Activated naive CD4-positive, alpha-beta T cell treated with anti-CD3 and anti-CD28 coated beads, Interleukin-2, amount 50 U/mL, for 72 hours (primary cell): ENCODE measurements around the gene TMEM59L. TPM values are rescaled to one million over a fixed set of nuclear protein-coding genes. Genes with fewer than 3 reads are reported as not detected.

ENCODE experiments used
- ATAC-seq, 2 donors: fragments of 150-1000 bp; cut with Tn5 transposase; 2 replicates each; pipeline ENCODE4 v1.10.0; 2021; ENCODE audit warnings: mild to moderate bottlenecking in 2 of 2, moderate library complexity in 2 of 2
- DNase-seq, 2 donors: peaks; one replicate each; pipeline ENCODE4 v3.0.0; 2021 to 2022; ENCODE audit warnings: low spot score in 2 of 2
- H3K27ac Mint-ChIP-seq, 2 donors: one replicate each; pipeline ENCODE4 v1.8.0; 2022; ENCODE audit warnings: mild to moderate bottlenecking in 2 of 2, mixed read lengths in 2 of 2
- H3K36me3 Mint-ChIP-seq, 2 donors: one replicate each; pipeline ENCODE4 v1.8.0; 2022; ENCODE audit warnings: mixed read lengths in 2 of 2
- H3K9me3 Mint-ChIP-seq, 2 donors: one replicate each; pipeline ENCODE4 v1.8.0; 2022; ENCODE audit warnings: mixed read lengths in 2 of 2
- total RNA-seq, 2 donors: library from RNA; stranded (reverse); gene quantifications; one replicate each; pipeline ENCODE4 v1.2.3, GENCODE V29; 2022

Gene TMEM59L
- total RNA-seq, 2 donors from 2014 or later = 0.64 TPM; not detected in 1

- peak in 1 of 2 donors; percentile 64 for ATAC-seq
- Mint-ChIP-seq H3K27ac (no peak overlapping the region), H3K9me3 (no peaks in the 10 kb centered on the region), H3K36me3 (no peaks in the 10 kb centered on the region)
- DNase-seq = no peak
Observed at GRCh38 chr19:18644196-18645034, 31.7 kb downstream of the TMEM59L start.

GRCh38 chr19:18645035-18645511 is 32.4 kb downstream of the TMEM59L start:
- H3K9me3 Mint-ChIP-seq = no peaks in the 10 kb centered on the region
- no peak for ATAC-seq

GRCh38 chr19:18646535-18647370 is 34.1 kb downstream of the TMEM59L start:
- Mint-ChIP-seq H3K9me3 (no peaks in the 10 kb centered on the region), H3K36me3 (no peaks in the 10 kb centered on the region), H3K27ac (no peak overlapping the region)
- DNase-seq = no peak
- no peak for ATAC-seq

More at GRCh38 chr19:18645035-18645511, 32.4 kb downstream of the TMEM59L start:
- DNase-seq = no peak
- H3K27ac Mint-ChIP-seq = no peak overlapping the region
- no peaks in the 10 kb centered on the region for H3K36me3 Mint-ChIP-seq

- peak overlapping the region in 1 of 2 donors; percentile 19 for H3K27ac Mint-ChIP-seq
- DNase-seq (no peak), ATAC-seq (no peak)
- H3K9me3 Mint-ChIP-seq = no peaks in the 10 kb centered on the region
- no peaks in the 10 kb centered on the region for H3K36me3 Mint-ChIP-seq
Observed at GRCh38 chr19:18647371-18647767, 34.7 kb downstream of the TMEM59L start.

- H3K27ac Mint-ChIP-seq = no peak overlapping the region
- H3K36me3 Mint-ChIP-seq = no peaks in the 10 kb centered on the region
- no peaks in the 10 kb centered on the region for H3K9me3 Mint-ChIP-seq
- no peak for ATAC-seq
- DNase-seq = no peak
Observed at GRCh38 chr19:18647807-18648206, 35.1 kb downstream of the TMEM59L start.

GRCh38 chr19:18648973-18649315 is 36.3 kb downstream of the TMEM59L start:
- Mint-ChIP-seq H3K9me3 (no peaks in the 10 kb centered on the region), H3K36me3 (no peaks in the 10 kb centered on the region), H3K27ac (no peak overlapping the region)
- DNase-seq (no peak), ATAC-seq (no peak)

GRCh38 chr19:18649371-18650020 is 36.8 kb downstream of the TMEM59L start:
- Mint-ChIP-seq H3K36me3 (no peaks in the 10 kb centered on the region), H3K9me3 (peaks cover 0 to under 1% of the 10 kb centered on the region in 2 donors), H3K27ac (peak overlapping the region in 1 of 2 donors; percentile 65)
- DNase-seq = no peak
- no peak for ATAC-seq

GRCh38 chr19:18650021-18650390 is 37.3 kb downstream of the TMEM59L start:
- H3K9me3 Mint-ChIP-seq = peaks cover 0 to 4% of the 10 kb centered on the region in 2 donors
- H3K27ac Mint-ChIP-seq = peak overlapping the region in 1 of 2 donors; percentile 65
- no peak for ATAC-seq
- no peaks in the 10 kb centered on the region for H3K36me3 Mint-ChIP-seq
- no peak for DNase-seq

GRCh38 chr19:18650468-18651041 is 37.9 kb downstream of the TMEM59L start:
- DNase-seq (no peak), ATAC-seq (no peak)
- no peaks in the 10 kb centered on the region for H3K36me3 Mint-ChIP-seq
- peaks cover 0 to 4% of the 10 kb centered on the region in 2 donors for H3K9me3 Mint-ChIP-seq
- no peak overlapping the region for H3K27ac Mint-ChIP-seq

- Mint-ChIP-seq H3K36me3 (no peaks in the 10 kb centered on the region), H3K27ac (peak overlapping the region in 1 of 2 donors; percentile 47), H3K9me3 (peaks cover 0 to 4% of the 10 kb centered on the region in 2 donors)
- no peak for ATAC-seq
- DNase-seq = no peak
Observed at GRCh38 chr19:18651300-18651699, 38.6 kb downstream of the TMEM59L start.

GRCh38 chr19:18651733-18652132 is 39.1 kb downstream of the TMEM59L start:
- ATAC-seq (no peak), DNase-seq (no peak)
- Mint-ChIP-seq H3K36me3 (no peaks in the 10 kb centered on the region), H3K9me3 (peaks cover 0 to 4% of the 10 kb centered on the region in 2 donors), H3K27ac (peak overlapping the region in 1 of 2 donors; percentile 47)

GRCh38 chr19:18653853-18654252 is 41.2 kb downstream of the TMEM59L start:
- Mint-ChIP-seq H3K27ac (peak overlapping the region in 1 of 2 donors; percentile 26), H3K9me3 (peaks cover 0 to 4% of the 10 kb centered on the region in 2 donors), H3K36me3 (no peaks in the 10 kb centered on the region)
- DNase-seq (no peak), ATAC-seq (no peak)

- H3K9me3 Mint-ChIP-seq = peaks cover 0 to 4% of the 10 kb centered on the region in 2 donors
- DNase-seq = no peak
- ATAC-seq = no peak
- H3K27ac Mint-ChIP-seq = peak overlapping the region in 1 of 2 donors; percentile 26
- no peaks in the 10 kb centered on the region for H3K36me3 Mint-ChIP-seq
Observed at GRCh38 chr19:18654469-18654868, 41.8 kb downstream of the TMEM59L start.

- no peak for DNase-seq
- ATAC-seq = no peak
- Mint-ChIP-seq H3K9me3 (peaks cover 0 to 4% of the 10 kb centered on the region in 2 donors), H3K36me3 (no peaks in the 10 kb centered on the region), H3K27ac (peak overlapping the region in 1 of 2 donors; percentile 76)
Observed at GRCh38 chr19:18655173-18655844, 42.6 kb downstream of the TMEM59L start.

- ATAC-seq (no peak), DNase-seq (no peak)
- Mint-ChIP-seq H3K27ac (peak overlapping the region in 1 of 2 donors; percentile 26), H3K36me3 (no peaks in the 10 kb centered on the region), H3K9me3 (peaks cover 0 to 4% of the 10 kb centered on the region in 2 donors)
Observed at GRCh38 chr19:18656337-18657086, 43.8 kb downstream of the TMEM59L start.
